SK-N-MC (cell line): Measurements from ENCODE around the gene NTRK2.

Experiments used
- EZH2 ChIP-seq: fragments of 200-600 bp; sonication (generic); IDR thresholded peaks from one replicate; pipeline ENCODE4 v1.6.1; 2017; ENCODE audit warnings: antibody characterized with exemption
- POLR2AphosphoS5 ChIP-seq: IDR thresholded peaks from 2 replicates; pipeline ENCODE4 v1.6.1; 2012; ENCODE audit warnings: mild to moderate bottlenecking, low read depth, low read length, borderline replicate concordance

DNA sequence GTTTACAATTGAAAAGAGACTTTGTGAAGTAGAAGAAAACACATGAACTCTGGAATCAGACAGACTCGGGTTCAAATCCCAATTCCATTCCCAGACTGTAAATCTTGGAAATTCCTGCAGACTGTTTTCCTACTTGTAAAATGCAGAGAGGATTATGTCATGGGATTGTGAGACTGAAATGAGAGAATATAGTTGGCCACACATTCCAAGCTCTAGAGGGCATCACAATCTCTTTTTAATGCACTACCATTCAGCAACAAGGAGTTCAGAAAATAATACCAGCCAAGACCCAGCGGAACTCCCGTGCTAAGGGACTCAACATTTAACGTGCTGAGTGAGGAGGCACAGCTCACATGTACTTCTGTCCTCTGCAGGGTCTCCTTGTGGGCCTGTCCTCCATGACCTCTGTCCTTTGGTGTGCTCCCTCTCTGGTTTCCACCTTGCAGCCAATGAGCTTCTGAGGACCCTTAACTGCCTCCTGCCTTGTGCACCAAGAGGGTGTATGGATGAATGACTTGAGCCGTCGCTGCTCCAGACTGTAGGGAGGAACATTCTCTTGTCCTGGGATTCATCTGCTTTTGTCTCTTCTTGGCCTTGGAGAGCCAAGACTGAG lies 263.5 kb downstream of the NTRK2 start:
- TF ChIP-seq EZH2 (no peak), POLR2AphosphoS5 (no peak)
